PFSK-1 (cell line): ENCODE measurements around the gene DLGAP1.

Experiments
- FOXP2 ChIP-seq: optimal IDR thresholded peaks from 2 replicates; pipeline ENCODE3; 2011; ENCODE audit warnings: borderline replicate concordance, control low read depth, inconsistent platforms; ENCODE audit not compliant: insufficient read depth; ENCODE audit errors: extremely low read length, extremely low read depth
- POLR2AphosphoS5 ChIP-seq: IDR thresholded peaks from 2 replicates; pipeline ENCODE4 v1.6.1; 2012; ENCODE audit warnings: low read depth, mild to moderate bottlenecking, control low read depth, low read length, moderate library complexity
- REST ChIP-seq, 2 experiments: IDR thresholded peaks; 2 replicates each; pipeline versions ENCODE4 v1.6.1 to v1.8.0; 2011 to 2012; ENCODE audit warnings: low read depth in 2 of 2, low read length in 2 of 2, control low read depth in 1 of 2, inconsistent platforms in 1 of 2, mild to moderate bottlenecking in 1 of 2, moderate library complexity in 1 of 2; ENCODE audit not compliant: insufficient read depth in 1 of 2
- SIN3A ChIP-seq: IDR thresholded peaks from 2 replicates; pipeline ENCODE4 v1.6.1; 2012; ENCODE audit warnings: mild to moderate bottlenecking, low read length, moderate library complexity, borderline replicate concordance; ENCODE audit not compliant: insufficient read depth
- TAF1 ChIP-seq: IDR thresholded peaks from 2 replicates; pipeline ENCODE4 v1.6.1; 2012; ENCODE audit warnings: low read length, control low read depth, borderline replicate concordance; ENCODE audit not compliant: insufficient read depth

GRCh38 chr18:3803350-3803749, 651.8 kb downstream of the DLGAP1 start:
- no peak for TF ChIP-seq TAF1
- TF ChIP-seq POLR2AphosphoS5: no peak
- TF ChIP-seq REST (IDR thresholded peaks at IDR 0.05; ENCODE audit: insufficient read depth in 1 of 2, low read depth in 2 of 2, low read length in 2 of 2): no peak
- TF ChIP-seq SIN3A: no peak
- no peak for TF ChIP-seq FOXP2
